H1 (cell line): Measurements from ENCODE around the gene PLPP7. TPM values are rescaled to one million over a fixed set of nuclear protein-coding genes. Genes with fewer than 3 reads are reported as not detected.

ENCODE experiments used
- CHD7 ChIP-seq: fragments of 300-600 bp; sonication (generic); IDR thresholded peaks from 2 replicates; pipeline ENCODE4 v1.7.1; 2012; ENCODE audit warnings: low read length, moderate library complexity, mild to moderate bottlenecking, inconsistent platforms; ENCODE audit not compliant: insufficient replicate concordance
- GABPA ChIP-seq: IDR thresholded peaks from 2 replicates; pipeline ENCODE4 v1.6.1; 2011; ENCODE audit warnings: mild to moderate bottlenecking, low read length, moderate library complexity, borderline replicate concordance; ENCODE audit not compliant: insufficient read depth
- HDAC2 ChIP-seq, 2 experiments: fragments of 300-600 bp in 1 of 2; sonication (generic) in 1 of 2; IDR thresholded peaks; 2 replicates each; pipeline ENCODE4 v1.6.1; 2011 to 2012; ENCODE audit warnings: low read depth in 2 of 2, low read length in 2 of 2, mild to moderate bottlenecking in 2 of 2, moderate library complexity in 2 of 2, borderline replicate concordance in 1 of 2, inconsistent platforms in 1 of 2
- HDAC6 ChIP-seq: IDR thresholded peaks from one replicate; pipeline ENCODE4 v1.7.1; 2012; ENCODE audit warnings: low read depth, mild to moderate bottlenecking, inconsistent platforms, low read length, moderate library complexity
- SAP30 ChIP-seq: fragments of 300-600 bp; sonication (generic); IDR thresholded peaks from 2 replicates; pipeline ENCODE4 v1.7.1; 2012; ENCODE audit warnings: low read length, moderate library complexity, mild to moderate bottlenecking, inconsistent platforms; ENCODE audit not compliant: insufficient read depth, insufficient replicate concordance
- polyA plus RNA-seq, 7 experiments: library from polyadenylated mRNA; depleted of rRNA in 3 of 7; stranded (reverse) in 5 of 7; unstranded in 2 of 7; fragments of >200 nt in 5 of 7; fragments of 200-250 nt in 2 of 7; gene quantifications; 1 replicate in 5 of 7; 2 replicates in 1 of 7; 4 replicates in 1 of 7; pipeline versions ENCODE4 v1.2.1 to v1.2.3, GENCODE V29; 2011 to 2013; ENCODE audit warnings: missing spikeins in 2 of 7, mixed read lengths in 2 of 7
- total RNA-seq: library from RNA; stranded (reverse); fragmentation: NEBNext Ultra II Directional; extraction: Animal tissue kit (Norgen Biotek cat#: 25700); gene quantifications from 2 replicates; pipeline ENCODE4 v1.2.1, GENCODE V29; 2021

The PLPP7 gene
- total and polyA plus RNA-seq, 2 of the 8 experiments (the other 6 are each of a cell fraction or from before 2014, with no cell fraction given) = 3.4 to 3.9 TPM

GRCh38 chr9:131302244-131303075 lies 12.9 kb downstream of the PLPP7 start (continued):
- TF ChIP-seq CHD7 = no peak
- TF ChIP-seq SAP30 = no peak
- TF ChIP-seq HDAC2 (IDR thresholded peaks at IDR 0.05; ENCODE audit: borderline replicate concordance in 1 of 2, low read depth in 2 of 2, low read length in 2 of 2) = no peak
- TF ChIP-seq GABPA = no peak
- TF ChIP-seq HDAC6 = no peak
